Neural cell (in vitro differentiated cells): Measurements from ENCODE around the gene CRAMP1. TPM values are rescaled to one million over a fixed set of nuclear protein-coding genes. Genes with fewer than 3 reads are reported as not detected.
"Not testable (repeated sequence)": the region's sequence is repeated elsewhere in the genome, so short reads cannot be mapped to it uniquely, and the experiment has no call there.

ENCODE experiments used
- H2AFZ ChIP-seq: fragments of 200-600, 300-800 bp; sonication (generic), shearing (Covaris generic); 2 replicates; pipeline ENCODE4 v1.6.0; 2014; ENCODE audit warnings: low read depth, mild to moderate bottlenecking, antibody characterized with exemption, low read length, moderate library complexity
- H3F3A ChIP-seq: fragments of 200-600 bp; shearing (Covaris generic); 2 replicates; pipeline ENCODE4 v1.6.1; 2016; ENCODE audit warnings: mild to moderate bottlenecking, moderate library complexity, mixed read lengths, antibody characterized with exemption, low read length; ENCODE audit not compliant: insufficient read depth, poor library complexity, severe bottlenecking
- H3K27ac ChIP-seq: fragments of 200-600, 300-800 bp; sonication (generic), shearing (Covaris generic); 2 replicates; pipeline ENCODE4 v1.5.1; 2014; ENCODE audit warnings: mild to moderate bottlenecking, low read length, moderate library complexity
- H3K27me3 ChIP-seq: fragments of 300-800, 200-600 bp; sonication (generic), shearing (Covaris generic); 2 replicates; pipeline ENCODE4 v1.6.0; 2014; ENCODE audit warnings: mild to moderate bottlenecking, low read depth, low read length, moderate library complexity; ENCODE audit not compliant: insufficient read depth
- H3K36me3 ChIP-seq: fragments of 300-800, 200-600 bp; sonication (generic), shearing (Covaris generic); 2 replicates; pipeline ENCODE4 v1.5.1; 2014; ENCODE audit warnings: mild to moderate bottlenecking, antibody characterized with exemption, low read length, moderate library complexity; ENCODE audit not compliant: insufficient read depth
- H3K4me2 ChIP-seq: fragments of 300-800, 200-600 bp; sonication (generic), shearing (Covaris generic); 2 replicates; pipeline ENCODE4 v1.6.0; 2014; ENCODE audit warnings: mild to moderate bottlenecking, low read length
- H3K4me3 ChIP-seq: fragments of 300-800, 200-600 bp; sonication (generic), shearing (Covaris generic); 2 replicates; pipeline ENCODE4 v1.5.1; 2014; ENCODE audit warnings: mild to moderate bottlenecking, low read length, moderate library complexity
- H3K79me2 ChIP-seq: fragments of 200-600 bp; shearing (Covaris generic); replicated peaks from 2 replicates; pipeline ENCODE4 v1.6.0; 2014; ENCODE audit warnings: mild to moderate bottlenecking, low read length, moderate library complexity; ENCODE audit not compliant: insufficient read depth
- H3K9ac ChIP-seq: fragments of 300-800, 200-600 bp; sonication (generic), shearing (Covaris generic); 2 replicates; pipeline ENCODE4 v1.6.1; 2016; ENCODE audit warnings: mild to moderate bottlenecking, low read length, mixed read lengths
- H3K9me2 ChIP-seq: fragments of 200-600 bp; shearing (Covaris generic); 2 replicates; pipeline ENCODE4 v1.6.1; 2016; ENCODE audit warnings: mild to moderate bottlenecking, low read length, mixed read lengths; ENCODE audit not compliant: insufficient read depth
- H3K9me3 ChIP-seq: fragments of 200-600, 300-800 bp; sonication (generic), shearing (Covaris generic); 2 replicates; pipeline ENCODE4 v1.6.1; 2016; ENCODE audit warnings: mild to moderate bottlenecking, mixed run types, low read length, moderate library complexity, mixed read lengths
- H4K20me1 ChIP-seq: fragments of 200-600 bp; shearing (Covaris generic); 2 replicates; pipeline ENCODE4 v1.6.1; 2016; ENCODE audit warnings: mild to moderate bottlenecking, mixed run types; ENCODE audit not compliant: insufficient read depth
- CTCF ChIP-seq: fragments of 450-650 bp; IDR thresholded peaks from 2 replicates; pipeline ENCODE4 v1.5.1; 2014; ENCODE audit warnings: antibody characterized with exemption, mild to moderate bottlenecking, moderate library complexity; ENCODE audit not compliant: poor library complexity, severe bottlenecking
- EP300 ChIP-seq: fragments of 450-650 bp; conservative IDR thresholded peaks from 2 replicates; pipeline ENCODE4 v1.6.1; 2014; ENCODE audit warnings: antibody characterized with exemption, mild to moderate bottlenecking, moderate library complexity; ENCODE audit not compliant: poor library complexity, severe bottlenecking
- EZH2 ChIP-seq: fragments of 200-600, 300-800 bp; shearing (Covaris generic), sonication (generic); IDR thresholded peaks from 2 replicates; pipeline ENCODE4 v1.6.1; 2014; ENCODE audit warnings: antibody characterized with exemption, low read length, borderline replicate concordance, mild to moderate bottlenecking; ENCODE audit not compliant: insufficient read depth, poor library complexity, severe bottlenecking
- MXI1 ChIP-seq: fragments of 450-650 bp; conservative IDR thresholded peaks from 2 replicates; pipeline ENCODE4 v1.6.1; 2014; ENCODE audit warnings: antibody characterized with exemption, mild to moderate bottlenecking; ENCODE audit not compliant: poor library complexity, severe bottlenecking
- POLR2AphosphoS5 ChIP-seq: IDR thresholded peaks from 2 replicates; pipeline ENCODE4 v1.6.1; 2012
- RAD21 ChIP-seq: fragments of 450-650 bp; conservative IDR thresholded peaks from 2 replicates; pipeline ENCODE4 v1.6.1; 2014; ENCODE audit warnings: antibody characterized with exemption, mild to moderate bottlenecking, moderate library complexity
- REST ChIP-seq: IDR thresholded peaks from 2 replicates; pipeline ENCODE4 v1.6.1; 2012; ENCODE audit warnings: borderline replicate concordance
- SMC3 ChIP-seq: fragments of 450-650 bp; conservative IDR thresholded peaks from 2 replicates; pipeline ENCODE4 v1.6.1; 2014; ENCODE audit warnings: antibody characterized with exemption, mild to moderate bottlenecking, moderate library complexity; ENCODE audit not compliant: poor library complexity
- TAF1 ChIP-seq: IDR thresholded peaks from 2 replicates; pipeline ENCODE4 v1.6.1; 2012; ENCODE audit warnings: low read depth
- polyA plus RNA-seq: library from polyadenylated mRNA; depleted of rRNA; stranded (reverse); fragments of >200 nt; gene quantifications from 2 replicates; pipeline ENCODE4 v1.2.3, GENCODE V29; 2014

The CRAMP1 gene
- polyA plus RNA-seq, 1 donor from 2014 or later: 11.1 TPM

GRCh38 chr16:1590930-1591705, 21.0 kb upstream of the CRAMP1 start:
- Histone ChIP-seq H3K4me2 (no peak overlapping the region), H3K9ac (no peak overlapping the region), H3K9me3 (no peaks in the 10 kb centered on the region), H3K27ac (no peak overlapping the region), H3K27me3 (no peaks in the 10 kb centered on the region), H3K36me3 (no peaks in the 10 kb centered on the region), H4K20me1 (no peaks in the 10 kb centered on the region), H3K79me2 (no peaks in the 10 kb centered on the region), H3K4me3 (no peak overlapping the region), H3F3A (no peaks in the 10 kb centered on the region), H2AFZ (no peak overlapping the region), H3K9me2 (no peaks in the 10 kb centered on the region)
- TF ChIP-seq MXI1: no peak
- no peak for TF ChIP-seq EP300
- no peak for TF ChIP-seq CTCF
- no peak for TF ChIP-seq POLR2AphosphoS5
- TF ChIP-seq SMC3: no peak
- TF ChIP-seq EZH2: no peak
- TF ChIP-seq TAF1: no peak
- no peak for TF ChIP-seq RAD21
- TF ChIP-seq REST: no peak

GRCh38 chr16:1592446-1592845, 19.7 kb upstream of the CRAMP1 start:
- H3K4me3 ChIP-seq: no peak overlapping the region
- no peaks in the 10 kb centered on the region for H3K79me2 ChIP-seq
- no peak overlapping the region for H2AFZ ChIP-seq
- H4K20me1 ChIP-seq: no peaks in the 10 kb centered on the region
- H3K27ac ChIP-seq: no peak overlapping the region
- no peak for TF ChIP-seq MXI1
- no peak for TF ChIP-seq TAF1
- no peak for TF ChIP-seq POLR2AphosphoS5
- no peak for TF ChIP-seq EP300
- TF ChIP-seq REST: no peak
- no peak for TF ChIP-seq EZH2
- TF ChIP-seq SMC3: no peak
- TF ChIP-seq RAD21: no peak
- no peak for TF ChIP-seq CTCF
- H3K9me2 ChIP-seq: no peaks in the 10 kb centered on the region
- H3K9ac ChIP-seq: no peak overlapping the region
- no peaks in the 10 kb centered on the region for H3F3A ChIP-seq
- H3K4me2 ChIP-seq: no peak overlapping the region
- no peaks in the 10 kb centered on the region for H3K9me3 ChIP-seq
- H3K36me3 ChIP-seq: no peaks in the 10 kb centered on the region
- no peaks in the 10 kb centered on the region for H3K27me3 ChIP-seq

- not testable (repeated sequence) for H3K27me3 ChIP-seq, H3K4me3 ChIP-seq, H4K20me1 ChIP-seq, H3K9me3 ChIP-seq, H3F3A ChIP-seq, H2AFZ ChIP-seq, H3K9ac ChIP-seq, H3K9me2 ChIP-seq, H3K79me2 ChIP-seq, H3K27ac ChIP-seq, H3K36me3 ChIP-seq, H3K4me2 ChIP-seq
These were observed 16.6 kb upstream of the CRAMP1 start for GRCh38 chr16:1595511-1595910.
